Mucosa of descending colon (tissue), 3 donors: ENCODE results near the gene SPHK2. TPM values are rescaled to one million over a fixed set of nuclear protein-coding genes. Genes with fewer than 3 reads are reported as not detected.
A peak's percentile ranks its signal among the peaks of the same experiment; 100 is the strongest.

Experiments
- ATAC-seq: fragments of 200-7000 bp; cut with Tn5 transposase; one replicate; pipeline ENCODE4 v1.9.1; 2020; ENCODE audit warnings: mild to moderate bottlenecking, moderate library complexity
- DNase-seq, 3 donors: peaks; one replicate each; pipeline ENCODE4 v3.0.0-alpha.2; 2020
- H3K36me3 ChIP-seq: fragments of 200-600 bp; one replicate; pipeline ENCODE4 v1.8.0; 2021; ENCODE audit warnings: low read depth, mild to moderate bottlenecking
- H3K4me1 ChIP-seq: fragments of 200-600 bp; one replicate; pipeline ENCODE4 v1.8.0; 2021; ENCODE audit warnings: low read depth, mild to moderate bottlenecking
- H3K4me3 ChIP-seq: fragments of 200-600 bp; one replicate; pipeline ENCODE4 v1.8.0; 2021; ENCODE audit warnings: mild to moderate bottlenecking
- H3K9me3 ChIP-seq: fragments of 200-600 bp; one replicate; pipeline ENCODE4 v1.8.0; 2021; ENCODE audit warnings: mild to moderate bottlenecking
- intact Hi-C, 2 donors: fragments of 100-400 bp; cut with DNase I in 1 of 2; cut with micrococcal nuclease in 1 of 2; formaldehyde crosslinking; loops; one replicate each; pipeline versions ENCODE4 v1.11.0 to v1.11.1; 2022; cut with DNase I, micrococcal nuclease
- total RNA-seq, 3 donors: library from RNA; stranded (reverse); fragmentation: NEBNext Ultra II Directional in 2 of 3; extraction: Animal tissue kit (Norgen Biotek cat#: 25700) in 2 of 3; gene quantifications; one replicate each; pipeline versions ENCODE4 v1.2.1 to v1.2.4, GENCODE V29; 2021 to 2023
- TF ChIP-seq, protein P1 (sequence below): fragments of 200-600 bp; IDR thresholded peaks from one replicate; pipeline ENCODE4 v1.8.0; 2022; ENCODE audit warnings: antibody characterized with exemption, mild to moderate bottlenecking
- donor health status: DM: no; HTN: no; CAD: no; lungs with moderate emphysema.
- donor health status: DM: no; HTN: no; CAD: no.
- donor health status: DM: no; HTN: yes; CAD: no.

SPHK2 gene
- total RNA-seq, 3 donors from 2014 or later = 37.9 to 54.8 (median 50.2) TPM

DNA sequence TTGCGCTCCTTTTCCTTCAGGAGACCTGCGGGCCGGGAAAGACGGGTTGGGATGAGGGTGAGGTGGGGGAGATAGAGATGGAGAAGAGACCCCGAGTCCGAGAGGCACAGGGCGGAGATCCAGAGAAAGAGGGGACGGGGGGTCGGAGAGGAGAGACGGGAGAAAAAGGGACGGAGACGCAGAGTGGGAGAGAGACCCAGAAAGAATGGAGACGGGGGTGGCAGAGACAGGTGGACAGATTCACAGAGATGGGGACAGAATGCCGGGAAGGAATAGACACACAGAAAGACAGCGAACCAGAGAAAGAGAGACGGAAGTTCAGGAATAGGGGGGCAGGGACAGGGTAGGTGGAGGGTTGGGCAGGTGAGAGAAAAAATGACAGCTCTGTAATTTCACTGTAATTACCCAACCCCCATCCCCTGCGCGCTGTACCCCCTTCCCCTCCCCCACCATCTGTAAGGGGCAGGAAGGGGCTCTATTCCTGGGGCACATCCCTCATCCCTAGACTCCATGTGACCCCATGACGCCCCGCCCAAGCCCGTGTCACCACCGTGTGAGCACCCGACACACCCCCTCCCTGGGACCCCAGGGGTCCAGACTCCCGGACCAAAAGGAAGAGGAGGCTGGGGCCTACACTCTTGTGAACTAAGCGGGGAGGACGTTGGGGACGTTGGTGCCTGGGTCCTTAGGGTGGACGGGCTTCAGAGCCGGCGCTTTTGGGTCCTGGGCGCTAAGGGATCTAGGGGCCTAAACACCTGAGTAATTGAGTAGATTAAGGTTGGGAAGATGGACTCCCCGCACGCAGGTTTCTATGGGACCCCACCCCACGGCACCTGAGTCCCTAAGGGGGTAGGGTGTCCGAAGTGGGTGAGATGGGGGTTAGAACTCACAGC is 16.9 kb downstream of the SPHK2 start:
- DNase-seq (peak; percentile 73 to 85 (median 76)), ATAC-seq (no peak)
- TF ChIP-seq, protein P1, sequence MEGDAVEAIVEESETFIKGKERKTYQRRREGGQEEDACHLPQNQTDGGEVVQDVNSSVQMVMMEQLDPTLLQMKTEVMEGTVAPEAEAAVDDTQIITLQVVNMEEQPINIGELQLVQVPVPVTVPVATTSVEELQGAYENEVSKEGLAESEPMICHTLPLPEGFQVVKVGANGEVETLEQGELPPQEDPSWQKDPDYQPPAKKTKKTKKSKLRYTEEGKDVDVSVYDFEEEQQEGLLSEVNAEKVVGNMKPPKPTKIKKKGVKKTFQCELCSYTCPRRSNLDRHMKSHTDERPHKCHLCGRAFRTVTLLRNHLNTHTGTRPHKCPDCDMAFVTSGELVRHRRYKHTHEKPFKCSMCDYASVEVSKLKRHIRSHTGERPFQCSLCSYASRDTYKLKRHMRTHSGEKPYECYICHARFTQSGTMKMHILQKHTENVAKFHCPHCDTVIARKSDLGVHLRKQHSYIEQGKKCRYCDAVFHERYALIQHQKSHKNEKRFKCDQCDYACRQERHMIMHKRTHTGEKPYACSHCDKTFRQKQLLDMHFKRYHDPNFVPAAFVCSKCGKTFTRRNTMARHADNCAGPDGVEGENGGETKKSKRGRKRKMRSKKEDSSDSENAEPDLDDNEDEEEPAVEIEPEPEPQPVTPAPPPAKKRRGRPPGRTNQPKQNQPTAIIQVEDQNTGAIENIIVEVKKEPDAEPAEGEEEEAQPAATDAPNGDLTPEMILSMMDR = no peak
- Histone ChIP-seq H3K4me1 (peaks cover 43% of the 10 kb centered on the region), H3K9me3 (no peaks in the 10 kb centered on the region), H3K36me3 (peaks cover 4% of the 10 kb centered on the region), H3K4me3 (peak overlapping the region; percentile 34)
- intact Hi-C loops = no loop called here

DNA sequence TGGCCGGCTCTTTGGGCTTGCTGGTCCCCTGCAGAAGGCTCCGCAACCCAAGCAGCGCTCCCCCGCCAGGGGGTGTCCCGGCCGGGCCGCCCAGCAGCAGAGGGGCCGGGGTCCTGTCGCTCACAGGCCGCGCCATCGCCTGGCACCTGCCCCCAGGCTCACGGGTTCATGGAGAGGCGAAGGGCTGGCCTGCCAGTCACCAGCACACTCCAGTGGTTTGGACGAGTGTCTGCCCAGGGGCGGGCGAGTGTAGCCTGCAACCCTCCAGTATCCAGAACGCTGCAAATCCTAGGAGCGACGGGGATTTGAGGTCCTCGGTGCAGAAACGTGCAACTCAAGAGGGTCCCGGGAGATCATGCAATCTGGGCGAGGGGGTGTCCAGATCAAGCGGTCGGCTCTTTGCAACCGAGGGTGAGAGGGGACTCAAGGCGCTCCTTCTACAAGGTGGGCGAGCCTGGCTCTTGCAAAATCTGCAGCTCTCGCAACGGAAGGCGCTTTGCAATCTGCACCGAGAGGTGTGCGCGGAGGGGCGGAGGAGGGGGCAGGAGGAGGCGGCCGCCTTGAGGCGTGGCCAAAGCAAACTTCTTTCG is 17.6 kb downstream of the SPHK2 start, which contains the start of gene DBP:
TSS of gene DBP (minus strand) at position 521 of the 590 bp plus-strand sequence. CDS start at position 136, 385 bp downstream.
- H3K4me1 ChIP-seq = peaks cover 40% of the 10 kb centered on the region
- TF ChIP-seq, protein P1 = no peak

DNA sequence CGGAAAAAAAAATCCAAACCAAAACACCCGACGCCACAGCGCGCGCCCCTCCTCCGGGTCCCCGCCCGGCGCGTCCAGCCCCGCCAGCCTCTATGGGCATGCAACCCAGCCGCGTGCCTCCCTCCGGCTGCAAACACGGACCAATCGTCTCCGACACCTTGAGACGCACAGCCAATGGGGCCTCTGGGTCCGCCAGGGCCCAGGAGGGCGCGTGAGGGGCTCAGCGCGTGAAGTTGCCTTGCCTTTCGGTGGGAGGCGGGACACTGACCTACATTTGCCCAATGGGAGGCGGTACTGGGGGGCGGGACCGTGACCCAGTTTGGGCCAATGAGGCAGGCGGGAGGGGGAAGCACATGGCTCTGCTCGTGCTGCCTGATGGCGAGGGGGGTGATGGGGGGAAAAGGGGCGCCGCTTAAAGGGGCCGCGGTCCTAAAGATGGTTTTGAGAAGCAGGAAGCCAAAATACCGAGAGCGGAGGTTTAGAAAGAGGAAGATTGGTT is 18.2 kb downstream of the SPHK2 start:
- intact Hi-C loops = no loop called here
- no peaks in the 10 kb centered on the region for H3K9me3 ChIP-seq
- TF ChIP-seq, protein P1 = no peak
- H3K4me1 ChIP-seq = peaks cover 36% of the 10 kb centered on the region
- H3K4me3 ChIP-seq = peak overlapping the region; percentile 31
- peaks cover 4% of the 10 kb centered on the region for H3K36me3 ChIP-seq
- ATAC-seq = peak; percentile 72
- DNase-seq = peak; percentile 99 to 100 (median 99)

More for the DNA sequence above, 17.6 kb downstream of the SPHK2 start, which contains the start of gene DBP:
- intact Hi-C loops = no loop called here
- Histone ChIP-seq H3K4me3 (peak within 1 kb of the TSS; percentile 31), H3K9me3 (no peaks in the 10 kb centered on the region), H3K36me3 (peaks cover 4% of the 10 kb centered on the region)
- peak; percentile 5 for ATAC-seq
- peak in 2 of 3 donors; percentile 79 to 85 for DNase-seq

DNA sequence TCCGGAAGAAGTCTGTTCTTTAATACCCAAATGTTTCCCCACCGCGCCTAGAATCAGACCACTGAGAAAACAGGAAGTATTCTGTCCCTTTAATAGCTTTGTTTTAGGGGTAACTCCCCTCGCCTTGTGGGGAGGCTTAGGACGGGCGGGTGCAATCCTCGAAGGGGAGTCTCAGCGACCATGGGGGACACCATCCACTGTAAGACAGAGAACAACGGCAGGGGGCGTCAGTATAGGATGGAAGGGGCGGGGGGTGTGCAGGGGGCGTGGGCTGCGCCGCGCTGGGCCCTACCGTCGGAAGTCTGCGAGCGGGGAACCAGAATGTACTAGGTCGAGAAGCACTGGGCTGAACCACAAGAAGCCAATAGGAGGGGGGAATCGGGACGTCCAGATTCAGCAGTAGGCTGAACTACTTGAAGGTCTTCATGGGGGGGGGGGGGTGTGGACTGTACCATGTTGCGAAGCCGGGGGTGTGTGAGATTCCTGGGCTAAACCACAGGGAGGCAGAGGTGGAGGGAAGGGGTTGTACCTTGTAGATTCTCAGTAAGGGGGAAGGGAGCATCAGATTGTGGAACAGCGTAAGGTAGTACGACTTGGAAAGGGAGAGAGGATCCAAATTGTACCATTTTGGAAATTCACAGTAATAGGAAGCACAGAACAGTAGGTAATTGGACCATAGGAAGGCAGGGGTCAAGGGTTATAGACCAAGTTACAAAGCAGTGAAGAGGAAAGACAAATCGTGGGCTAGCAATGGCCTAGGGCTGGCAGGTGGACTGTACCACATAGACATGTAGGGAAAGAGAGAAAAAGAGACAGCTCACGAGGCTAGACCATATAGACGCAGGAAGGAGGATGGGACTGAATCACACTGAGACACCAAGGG is 18.9 kb downstream of the SPHK2 start:
- Histone ChIP-seq H3K4me3 (peak overlapping the region; percentile 31), H3K4me1 (peaks cover 29% of the 10 kb centered on the region), H3K9me3 (no peaks in the 10 kb centered on the region), H3K36me3 (peaks cover 4% of the 10 kb centered on the region)
- ATAC-seq (peak; percentile 51), DNase-seq (peak; percentile 80 to 89 (median 86))
- TF ChIP-seq, protein P1 = no peak
- intact Hi-C loops = no loop called here

DNA sequence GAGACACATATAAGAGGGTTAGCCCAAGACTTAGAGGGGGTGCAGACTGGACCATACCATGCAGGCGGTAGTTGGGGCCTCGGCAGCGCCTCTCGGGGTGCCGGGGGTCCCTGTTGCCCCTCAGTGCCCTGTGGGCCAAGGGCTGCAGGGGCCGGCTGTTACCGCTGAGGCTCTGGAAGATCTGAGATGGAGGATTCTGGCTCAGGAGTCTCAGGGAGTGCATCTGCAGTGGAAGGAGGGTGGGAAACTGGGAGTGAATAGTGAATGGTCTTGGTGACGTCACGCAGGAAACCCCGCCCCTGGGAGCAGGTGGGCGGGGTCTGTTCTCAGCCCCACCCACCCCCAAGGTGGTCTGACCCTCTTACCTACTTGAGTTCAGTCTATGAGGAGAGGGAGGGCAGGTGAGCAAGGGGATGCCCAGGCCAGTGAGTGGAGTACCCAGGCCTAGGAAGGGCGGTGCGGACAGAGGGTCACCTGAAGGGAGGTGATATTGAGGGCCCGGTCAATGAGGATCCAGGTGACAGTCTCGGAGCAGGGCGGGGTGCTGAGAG is 19.6 kb downstream of the SPHK2 start:
- ATAC-seq (no peak), DNase-seq (peak; percentile 53 to 72 (median 63))
- Histone ChIP-seq H3K4me3 (no peak overlapping the region), H3K9me3 (no peaks in the 10 kb centered on the region), H3K4me1 (peaks cover 22% of the 10 kb centered on the region), H3K36me3 (peaks cover 4% of the 10 kb centered on the region)
- intact Hi-C loops = no loop called here
- TF ChIP-seq, protein P1 = no peak
